ENCODE results near the gene ANKRD16.
"Not testable (repeated sequence)": the region's sequence is repeated elsewhere in the genome, so short reads cannot be mapped to it uniquely, and the experiment has no call there.

Gene ANKRD16

DNA sequence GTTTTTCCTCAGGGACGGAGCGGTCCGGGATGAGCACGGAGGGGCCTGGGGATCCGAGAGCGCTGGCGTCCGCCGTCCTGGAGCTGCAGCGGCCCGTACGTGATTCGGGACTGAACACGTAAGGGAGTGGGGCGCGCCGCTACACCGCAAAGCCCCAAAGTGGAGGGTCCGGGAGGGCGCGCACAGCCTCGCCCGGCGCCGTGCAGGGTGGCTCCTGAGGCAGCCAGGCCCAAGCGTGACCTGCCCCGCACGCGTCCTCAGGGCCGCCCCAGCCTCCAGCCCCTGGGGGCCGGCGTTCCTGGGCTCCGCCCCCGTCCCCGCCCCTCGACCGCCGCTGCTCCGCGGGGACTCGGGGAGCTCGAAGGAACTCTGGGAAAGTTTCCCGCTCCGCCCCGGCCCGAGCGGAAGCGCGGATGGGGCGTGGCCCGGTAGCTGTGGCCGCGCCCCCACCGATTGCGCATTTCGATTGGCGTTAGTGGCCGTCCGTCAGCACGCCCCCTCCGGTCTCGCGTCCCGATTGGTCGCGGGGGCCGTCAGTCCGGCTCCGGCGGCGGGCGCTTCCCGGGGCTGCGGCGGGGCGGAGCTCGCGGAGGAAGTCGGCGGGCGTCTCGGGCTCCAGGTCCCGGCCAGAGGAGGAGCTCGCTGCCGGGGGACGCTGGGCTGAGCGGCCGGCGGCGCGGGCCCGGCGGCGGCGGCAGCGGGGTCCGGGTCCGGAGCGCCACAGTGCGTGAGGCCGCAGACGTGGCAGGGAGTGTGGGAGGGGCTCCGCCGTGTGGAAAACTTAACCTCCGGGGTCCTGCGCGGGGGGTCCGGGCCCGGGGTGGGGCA is at the start of gene ANKRD16, which contains the start of gene FBH1:
ANKRD16 (minus strand) TSS at position 270 of the 828 bp plus-strand sequence. CDS start 539 bp downstream, outside the sequence.
FBH1 (plus strand) TSS at position 620 of the 828 bp plus-strand sequence; CDS start at position 723, 103 bp downstream.
- peak; percentile 82 for DNase-seq

DNA sequence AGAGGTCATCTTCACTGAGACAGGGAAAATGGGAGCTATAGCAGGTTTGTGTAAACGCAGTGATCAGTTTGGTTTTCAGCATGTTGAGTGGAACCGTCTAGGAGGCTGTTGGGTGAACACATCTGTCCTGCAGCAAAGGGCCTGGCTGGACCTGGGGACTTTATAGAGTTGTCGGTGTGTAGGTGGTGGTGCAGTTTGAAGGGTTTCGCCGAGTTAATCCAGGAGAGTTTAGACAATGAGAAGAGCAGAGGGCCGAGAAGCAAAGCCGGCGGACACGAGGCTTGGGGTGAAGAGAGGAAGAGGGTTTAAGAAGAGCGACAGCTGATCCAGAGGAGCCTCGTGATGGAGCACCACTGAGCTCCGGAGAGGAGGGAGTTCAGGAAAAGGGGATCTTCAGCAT is 48.6 kb upstream of the ANKRD16 start:
- DNase-seq: no peak

DNA sequence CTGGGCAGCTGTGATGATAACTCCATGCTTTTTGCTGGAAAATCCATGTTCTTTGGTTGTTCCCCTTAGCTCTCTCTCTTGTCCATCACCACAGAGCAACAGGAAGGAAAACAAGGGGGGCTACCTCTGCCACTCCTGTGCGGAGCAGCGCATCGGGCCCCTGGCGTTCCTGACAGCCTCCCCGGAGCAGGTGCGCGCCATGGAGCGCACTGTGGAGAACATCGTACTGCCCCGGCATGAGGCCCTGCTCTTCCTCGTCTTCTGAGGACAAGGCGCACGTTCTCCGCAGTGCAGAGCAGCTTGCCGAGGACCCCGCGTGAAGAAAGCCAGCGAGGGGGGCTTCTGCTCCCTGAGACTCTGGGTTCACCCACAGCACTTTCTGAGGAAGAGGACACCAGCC is 47.3 kb upstream of the ANKRD16 start:
- no peak for DNase-seq

DNA sequence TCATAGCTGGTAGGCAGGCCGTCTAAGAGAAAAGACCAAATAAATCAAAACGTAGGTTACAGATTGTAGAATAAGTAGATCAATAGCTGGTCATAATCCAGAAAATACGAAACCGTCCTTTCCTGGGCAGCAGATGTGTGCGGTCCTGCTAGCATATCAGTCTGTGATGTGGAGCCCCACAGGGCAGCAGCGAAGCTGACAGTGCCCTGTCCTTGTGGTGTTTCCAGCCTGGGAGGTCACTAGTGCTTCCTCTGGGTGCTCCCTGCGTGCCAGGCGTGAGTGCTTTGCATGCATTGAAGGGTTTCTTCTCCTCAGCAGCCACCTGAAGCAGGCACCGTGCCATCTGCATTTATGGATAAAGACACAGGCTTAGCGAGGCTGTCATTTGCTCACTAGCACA is 45.9 kb upstream of the ANKRD16 start:
- DNase-seq: no peak

DNA sequence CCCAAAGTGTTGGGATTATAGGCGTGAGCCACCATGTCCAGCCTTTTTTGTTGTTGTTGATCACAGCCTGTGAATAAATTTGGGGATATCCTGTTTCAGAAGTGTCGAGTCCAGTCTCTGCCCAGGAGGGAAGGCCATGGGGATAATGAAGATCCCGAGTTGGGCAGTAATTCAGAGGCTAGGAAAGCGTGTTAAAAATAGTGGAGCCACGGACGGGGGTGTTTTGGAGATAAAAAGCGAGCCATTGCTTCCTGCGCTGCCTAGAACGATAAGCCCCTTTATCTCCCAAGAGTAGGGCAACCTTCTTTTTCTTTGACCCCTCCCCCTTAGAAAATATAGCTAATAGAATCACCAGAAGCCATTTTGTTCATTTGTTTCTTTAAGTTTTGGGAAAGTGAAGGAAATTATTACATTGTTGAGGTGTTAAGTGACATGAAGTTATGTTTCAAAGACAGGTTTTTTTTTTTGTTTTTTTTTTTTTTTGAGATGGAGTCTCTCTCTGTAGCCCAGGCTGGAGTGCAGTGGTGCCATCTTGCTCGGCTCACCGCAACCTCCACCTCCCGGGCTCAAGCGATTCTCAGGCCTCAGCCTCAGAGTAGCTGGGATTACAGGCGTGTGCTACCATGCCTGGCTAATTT is 44.3 kb upstream of the ANKRD16 start:
- DNase-seq: no peak

DNA sequence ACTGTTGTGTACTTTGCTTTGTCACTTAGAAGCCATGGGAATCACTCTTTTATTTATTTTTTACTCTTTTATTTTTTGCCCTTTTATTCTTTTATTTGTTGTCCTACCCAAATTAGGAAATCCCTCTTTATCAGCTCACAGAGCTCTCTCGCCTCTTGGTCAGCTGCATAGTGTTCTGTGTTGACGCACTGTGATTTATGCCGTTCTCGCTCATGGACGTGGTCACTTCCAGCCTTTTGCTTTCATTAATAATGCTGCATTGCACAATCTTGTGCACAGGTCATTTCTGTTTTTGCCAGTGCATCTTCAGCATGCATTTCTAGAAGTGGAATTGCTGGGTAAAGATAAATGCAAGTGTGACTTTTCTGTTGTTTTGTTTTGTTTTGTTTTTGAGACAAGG is 42.7 kb upstream of the ANKRD16 start:
- no peak for DNase-seq

DNA sequence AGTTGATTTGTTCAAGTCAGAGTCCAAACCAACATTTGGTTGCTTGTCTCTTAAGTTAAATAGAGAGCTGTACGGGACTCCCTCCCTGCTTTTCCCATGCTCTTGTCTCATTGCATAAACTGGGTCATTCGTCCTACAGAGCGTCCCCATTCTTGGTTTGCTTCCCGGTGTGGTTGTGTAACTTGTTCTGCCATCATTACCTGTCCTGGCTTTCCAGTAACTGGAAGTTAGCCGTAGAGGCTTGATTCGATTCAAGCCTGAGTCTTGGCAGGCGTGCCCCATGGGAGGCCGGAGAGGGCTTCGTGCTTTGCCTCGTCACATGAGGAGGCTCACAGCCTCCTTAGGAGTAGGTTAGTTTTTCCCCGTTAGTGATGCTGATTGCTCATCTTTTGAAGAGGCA is 40.6 kb upstream of the ANKRD16 start:
- DNase-seq: no peak

DNA sequence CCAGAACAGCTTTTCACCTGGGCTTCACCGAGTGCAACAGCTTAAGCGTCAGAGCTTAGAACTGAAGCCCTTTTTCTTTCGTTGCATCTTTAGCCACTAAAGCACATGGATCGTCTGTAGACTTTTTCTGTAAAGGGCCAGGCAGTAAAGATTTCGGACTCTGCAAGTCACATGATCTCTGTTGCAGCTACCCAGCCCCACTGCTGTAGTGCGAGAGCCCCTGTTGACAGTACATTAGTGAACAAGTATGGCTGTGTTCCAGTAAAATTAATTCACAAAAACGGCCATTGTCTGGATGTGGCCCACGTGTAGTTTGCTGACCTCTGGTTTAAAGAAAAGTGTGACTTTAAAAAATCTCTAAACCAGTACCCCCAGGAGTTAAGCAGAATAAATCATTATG is 39.7 kb upstream of the ANKRD16 start:
- DNase-seq: no peak

DNA sequence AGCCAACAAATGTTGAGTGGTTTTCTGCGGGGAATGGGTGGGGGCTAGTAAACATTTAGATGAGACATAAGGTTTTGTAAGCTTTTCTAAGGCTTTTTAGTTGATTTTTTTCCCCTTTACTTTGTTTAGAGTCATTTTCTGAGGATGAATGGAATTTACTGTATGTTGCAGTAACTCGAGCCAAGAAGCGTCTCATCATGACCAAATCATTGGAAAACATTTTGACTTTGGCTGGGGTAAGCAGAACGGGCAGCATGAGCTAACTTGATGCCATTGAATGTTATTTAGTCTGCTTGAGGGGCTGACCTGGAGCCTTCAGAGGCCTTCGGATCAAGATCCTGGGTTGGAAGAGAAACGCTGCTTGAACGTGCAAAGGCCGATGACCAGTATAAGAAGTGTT is 37.6 kb upstream of the ANKRD16 start:
- no peak for DNase-seq

DNA sequence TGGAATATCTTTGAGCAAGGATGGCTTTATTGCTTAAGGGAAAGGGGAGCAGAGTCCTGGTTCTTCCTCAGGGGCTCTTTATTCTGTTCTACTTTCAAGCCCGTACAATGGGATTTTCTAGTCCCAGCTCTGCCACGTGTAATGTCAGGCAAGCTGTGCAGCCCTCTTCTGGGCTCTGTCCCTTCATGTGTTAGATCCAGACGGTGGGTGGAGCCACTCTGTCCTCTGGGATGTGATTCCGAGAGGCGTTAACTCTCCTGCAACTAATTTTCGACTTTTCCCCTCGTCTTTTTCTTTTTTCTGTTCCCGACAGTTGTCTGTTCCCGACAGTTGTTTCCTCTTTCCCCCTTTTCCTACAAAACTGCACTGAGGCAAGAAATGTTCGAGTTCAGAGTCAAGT is 35.2 kb upstream of the ANKRD16 start:
- no peak for DNase-seq

DNA sequence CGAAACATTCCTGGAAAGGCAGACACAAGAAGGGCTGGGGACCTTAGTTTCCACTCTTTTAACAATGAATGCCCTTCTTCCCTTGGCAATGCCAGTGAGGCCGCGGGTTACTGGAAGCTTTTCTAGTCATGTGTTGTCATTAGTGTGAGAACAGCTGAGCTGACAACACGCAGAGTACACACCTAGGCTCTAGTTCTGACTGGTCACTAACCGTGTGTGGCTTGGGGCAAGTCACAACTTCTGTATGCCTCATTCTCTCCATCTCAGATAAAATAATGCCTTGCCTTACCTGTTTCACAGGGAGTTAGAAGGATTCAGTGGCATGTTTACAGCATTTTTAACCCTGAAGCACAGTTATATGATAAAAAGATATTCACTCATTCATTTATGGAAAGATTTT is 32.1 kb upstream of the ANKRD16 start:
- DNase-seq: no peak

DNA sequence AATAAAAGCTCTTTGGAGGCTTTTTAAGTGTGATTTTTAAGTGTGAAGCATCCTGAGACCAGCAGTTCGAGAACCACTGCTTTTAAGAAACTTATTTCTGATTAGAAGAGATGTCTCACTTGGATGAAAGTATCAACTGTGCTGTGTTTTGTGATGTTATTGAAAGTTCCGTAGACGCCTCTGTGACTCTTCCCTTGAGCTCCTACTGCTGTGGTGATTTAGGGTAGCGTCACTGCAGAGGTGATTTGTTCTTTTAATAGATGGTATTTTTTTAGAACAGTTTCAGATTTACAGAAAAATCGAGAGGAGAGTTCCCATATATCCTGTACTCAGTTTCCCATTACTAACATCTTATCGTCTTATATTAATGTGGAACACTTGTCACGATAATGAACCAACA is 29.9 kb upstream of the ANKRD16 start:
- no peak for DNase-seq

DNA sequence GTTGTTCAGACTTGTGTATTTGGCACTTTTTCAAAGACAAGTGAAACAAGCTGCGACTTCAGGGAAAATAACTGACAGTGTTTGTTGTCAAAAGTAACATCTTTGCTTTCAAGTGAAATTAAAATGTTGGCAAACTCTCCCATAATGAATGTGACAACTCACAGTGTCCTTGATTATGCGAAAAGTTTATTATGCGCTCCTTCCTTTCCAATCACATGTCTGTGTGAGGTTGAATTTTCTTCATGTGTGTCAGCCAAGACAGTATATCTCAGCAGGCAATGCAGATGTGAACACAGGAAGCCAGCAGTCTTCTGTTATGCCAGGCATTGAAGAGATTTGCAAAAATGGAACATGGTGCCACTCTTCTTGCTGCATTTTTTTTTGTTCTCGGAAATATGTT is 29.1 kb upstream of the ANKRD16 start:
- no peak for DNase-seq

DNA sequence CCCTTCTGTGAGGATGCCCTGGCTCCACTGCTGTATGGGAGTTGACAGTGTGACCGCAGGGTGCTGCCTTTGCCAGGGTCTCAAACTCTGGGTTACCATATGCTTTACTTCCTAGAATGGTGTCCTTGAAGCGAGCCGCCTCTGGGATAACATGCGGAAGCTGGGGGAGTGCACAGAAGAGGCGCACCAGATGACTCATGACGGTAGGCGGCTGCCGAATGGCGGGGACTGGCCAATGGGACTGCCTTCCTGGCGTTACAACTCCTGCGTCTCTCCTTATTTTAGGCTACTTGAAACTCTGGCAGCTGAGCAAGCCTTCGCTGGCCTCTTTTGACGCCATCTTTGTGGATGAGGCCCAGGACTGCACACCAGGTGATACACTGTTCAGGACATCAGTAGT is 27.6 kb upstream of the ANKRD16 start:
- DNase-seq: no peak

DNA sequence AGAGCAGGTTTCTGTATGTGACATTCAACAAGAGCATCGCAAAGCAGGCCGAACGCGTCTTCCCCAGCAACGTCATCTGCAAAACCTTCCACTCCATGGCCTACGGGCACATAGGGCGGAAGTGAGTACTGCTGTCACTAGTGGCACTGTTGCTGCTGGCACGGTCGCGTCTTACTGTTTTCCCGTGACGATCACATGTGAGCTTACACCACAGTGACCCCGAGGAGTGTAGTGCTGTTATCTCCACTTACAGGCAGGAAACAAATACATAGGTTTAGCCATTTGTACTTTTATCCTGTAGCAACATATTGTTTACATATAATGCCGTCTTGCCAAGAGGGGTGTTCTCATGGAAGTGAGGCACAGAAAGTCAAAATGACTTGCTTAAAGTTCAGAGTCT is 25.8 kb upstream of the ANKRD16 start:
- DNase-seq: no peak

DNA sequence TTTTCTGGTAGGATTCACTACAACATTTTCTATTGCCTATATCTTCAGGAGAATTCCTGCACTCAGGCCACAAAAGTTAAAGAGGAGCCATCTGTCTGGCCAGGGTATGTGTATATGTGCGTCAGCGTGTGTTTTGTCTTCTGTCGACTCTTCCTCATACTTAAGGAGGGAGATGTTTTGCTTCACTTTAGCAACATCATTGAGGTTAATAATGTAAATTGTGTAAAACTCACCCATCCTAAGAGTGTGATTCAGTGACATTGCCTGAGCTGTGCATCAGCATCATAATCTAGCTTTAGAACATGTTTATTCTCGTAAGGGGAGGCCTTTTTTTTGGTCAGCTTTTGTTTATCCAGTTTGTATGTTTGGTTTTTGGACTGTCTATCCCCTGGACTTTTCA is 24.0 kb upstream of the ANKRD16 start:
- DNase-seq: no peak

DNA sequence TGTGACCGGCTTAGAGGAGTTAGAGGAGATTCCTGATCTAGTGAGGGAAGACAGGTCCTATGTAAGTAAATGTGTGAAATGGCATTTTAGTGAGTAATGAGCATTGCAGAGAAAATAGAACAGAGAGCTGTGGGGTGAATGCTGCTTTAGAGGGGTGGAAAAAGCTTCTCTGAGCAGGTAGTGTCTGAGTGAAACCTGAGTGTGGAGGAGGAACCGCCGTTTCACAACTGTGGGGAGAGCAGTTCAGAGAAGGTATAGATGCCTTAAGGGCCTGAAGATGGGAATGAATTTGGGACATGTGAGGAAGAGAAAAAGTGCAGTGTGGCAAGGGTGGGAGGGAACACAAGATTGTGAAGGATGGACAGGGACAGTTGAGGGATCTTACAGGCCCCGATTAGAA is 22.0 kb upstream of the ANKRD16 start:
- DNase-seq: no peak

DNA sequence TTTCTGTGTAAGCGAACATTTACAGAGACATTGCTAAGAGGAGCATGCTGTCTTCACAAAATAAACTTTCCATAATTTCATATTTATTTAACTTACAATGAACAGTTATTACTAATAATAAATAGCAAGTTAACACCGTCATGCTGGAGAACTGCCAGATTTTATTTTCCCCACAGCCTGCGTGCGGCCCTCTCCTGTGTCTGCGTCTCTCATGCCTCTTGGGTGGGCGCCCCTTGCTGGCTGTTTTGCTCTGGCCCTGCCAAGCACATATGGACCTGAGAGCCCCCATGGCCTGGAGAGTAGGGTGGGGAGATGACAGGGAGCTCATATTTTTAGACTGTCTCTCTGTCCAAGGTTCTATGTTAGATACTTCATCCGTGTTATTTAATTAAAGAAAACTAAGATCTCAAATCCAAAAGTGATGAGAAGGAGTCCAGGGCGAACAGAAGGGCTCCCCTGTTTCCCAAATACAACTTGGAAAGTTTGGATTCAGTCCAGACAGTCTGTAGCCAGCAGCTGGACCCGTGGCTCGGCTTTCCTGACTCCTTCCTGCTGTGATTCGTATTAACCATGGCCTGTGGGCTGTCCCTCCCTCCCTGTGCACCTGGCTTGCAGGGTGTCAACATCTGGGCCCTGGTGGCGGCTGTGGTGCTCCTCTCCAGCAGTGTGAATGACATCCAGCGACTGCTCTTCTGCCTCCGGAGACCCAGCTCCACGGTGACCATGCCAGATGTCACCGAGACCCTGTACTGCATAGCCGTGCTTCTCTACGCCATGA is 20.8 kb upstream of the ANKRD16 start:
- DNase-seq: no peak

DNA sequence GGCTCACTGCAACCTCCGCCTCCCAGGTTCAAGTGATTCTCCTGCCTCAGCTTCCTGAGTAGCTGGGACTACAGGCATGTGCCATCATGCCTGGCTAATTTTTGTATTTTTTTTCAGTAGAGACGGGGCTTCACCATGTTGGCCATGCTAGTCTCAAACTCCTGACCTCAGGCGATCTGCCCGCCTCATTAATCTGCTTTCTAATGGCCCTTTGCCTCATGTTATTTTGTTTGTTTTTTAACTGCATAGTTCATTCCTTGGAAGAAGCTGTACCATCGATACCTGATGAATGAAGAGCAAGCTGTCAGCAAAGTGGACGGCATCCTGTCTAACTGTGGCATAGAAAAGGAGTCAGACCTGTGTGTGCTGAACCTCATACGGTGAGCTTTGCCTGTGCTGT is 19.0 kb upstream of the ANKRD16 start:
- DNase-seq: not testable (repeated sequence)

DNA sequence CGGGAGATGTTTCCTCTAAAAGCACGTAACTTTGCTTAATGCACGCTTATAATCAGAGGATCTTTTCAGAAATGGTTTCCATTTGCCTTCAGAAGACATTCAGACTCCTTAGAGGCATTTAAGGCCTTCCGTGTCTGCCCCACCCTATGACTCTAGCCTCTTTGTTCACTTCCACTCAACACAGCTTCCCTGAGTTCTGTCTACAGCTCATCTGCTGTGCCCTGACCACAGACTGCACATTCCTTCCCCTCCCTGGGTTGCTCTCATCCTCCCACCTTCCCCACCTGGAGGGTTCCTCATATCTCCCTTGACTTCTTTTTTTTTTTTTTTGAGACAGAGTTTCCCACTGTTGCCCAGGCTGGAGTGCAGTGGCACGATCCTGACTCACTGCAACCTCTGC is 17.0 kb upstream of the ANKRD16 start:
- DNase-seq: no peak

DNA sequence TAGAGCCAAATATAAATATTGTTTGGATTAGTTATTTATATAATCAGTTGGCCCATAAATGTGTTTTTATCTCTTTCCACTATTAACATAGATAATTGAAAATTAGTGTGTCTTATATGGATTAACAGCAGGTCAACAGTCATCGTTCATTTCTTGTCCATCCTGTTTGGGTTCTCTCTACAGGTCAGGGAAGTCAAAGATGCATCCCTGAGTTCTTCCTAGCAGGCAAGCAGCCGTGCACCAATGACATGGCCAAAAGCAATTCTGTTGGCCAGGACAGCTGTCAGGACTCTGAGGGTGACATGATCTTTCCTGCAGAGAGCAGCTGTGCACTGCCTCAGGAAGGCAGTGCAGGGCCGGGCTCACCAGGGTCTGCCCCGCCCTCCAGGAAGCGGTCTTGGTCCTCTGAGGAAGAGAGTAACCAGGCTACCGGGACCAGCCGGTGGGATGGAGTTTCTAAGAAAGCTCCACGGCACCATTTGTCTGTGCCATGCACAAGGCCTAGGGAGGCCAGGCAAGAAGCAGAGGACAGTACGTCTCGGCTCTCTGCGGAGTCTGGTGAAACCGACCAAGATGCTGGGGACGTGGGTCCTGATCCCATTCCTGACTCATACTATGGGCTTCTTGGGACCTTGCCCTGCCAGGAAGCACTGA is 16.3 kb upstream of the ANKRD16 start:
- DNase-seq: no peak

DNA sequence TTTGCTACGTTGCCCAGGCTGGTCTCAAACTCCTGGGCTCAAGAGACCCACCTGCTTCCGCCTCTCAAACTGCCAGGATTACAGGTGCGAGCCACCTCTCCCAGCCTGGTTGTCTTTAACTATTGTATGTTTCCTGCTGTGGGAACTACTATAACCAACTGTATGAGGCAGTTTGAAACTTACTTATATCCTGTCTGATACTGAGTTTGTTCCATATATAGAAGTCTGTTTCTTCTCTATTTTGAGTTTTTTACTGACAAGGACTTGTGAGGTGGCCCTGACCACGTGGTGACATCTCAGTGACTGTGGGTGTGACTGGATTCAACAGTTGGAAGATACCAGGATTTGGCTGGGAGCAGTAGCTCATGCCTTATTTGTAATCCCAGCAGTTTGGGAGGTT is 14.5 kb upstream of the ANKRD16 start:
- DNase-seq: no peak

DNA sequence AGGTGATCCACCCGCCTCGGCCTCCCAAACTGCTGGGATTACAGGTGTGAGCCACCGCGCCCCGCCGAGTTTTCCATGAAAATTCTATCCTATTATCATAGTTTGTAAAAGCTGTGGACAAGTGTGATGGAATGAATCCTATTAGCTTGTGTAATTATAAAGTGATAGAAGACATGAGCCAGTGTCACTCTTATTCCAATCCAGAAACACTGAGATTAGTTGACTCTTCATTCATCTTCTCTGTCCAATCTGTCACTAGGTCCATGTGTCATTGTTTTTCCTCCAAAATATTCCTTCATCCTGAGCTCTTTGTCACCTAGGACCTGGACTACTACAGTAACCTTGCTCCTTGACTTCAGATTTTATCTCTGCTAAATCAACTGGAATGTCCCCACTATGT is 13.9 kb upstream of the ANKRD16 start:
- no peak for DNase-seq
